Keratinocyte (primary cell): ENCODE measurements around the gene RBM26. TPM values are rescaled to one million over a fixed set of nuclear protein-coding genes. Genes with fewer than 3 reads are reported as not detected.

ENCODE experiments used
- DNase-seq: peaks from one replicate; pipeline ENCODE4 v3.0.0-alpha.2; 2011; ENCODE audit warnings: low read depth, missing footprints, low spot score
- FAIRE-seq: peaks from 2 replicates; lab custom pipeline; 2011; peaks lifted over from hg19 to GRCh38; lab: Jason Lieb, UNC
- H2AFZ ChIP-seq: 2 replicates; pipeline ENCODE4 v1.6.0; 2012; ENCODE audit warnings: low read length, control low read depth, inconsistent platforms; ENCODE audit not compliant: control insufficient read depth
- H3K27ac ChIP-seq: 2 replicates; pipeline ENCODE4 v1.5.1; 2011; ENCODE audit warnings: low read length; ENCODE audit not compliant: control insufficient read depth, insufficient read depth
- H3K27me3 ChIP-seq: 3 replicates; pipeline ENCODE4 v1.6.0; 2011; ENCODE audit warnings: low read length; ENCODE audit not compliant: control insufficient read depth, insufficient read depth; ENCODE audit errors: extremely low read depth
- H3K36me3 ChIP-seq, 2 experiments: 2 replicates in 1 of 2; 3 replicates in 1 of 2; pipeline ENCODE4 v1.5.1; 2011; ENCODE audit warnings: low read length in 2 of 2, mild to moderate bottlenecking in 1 of 2; ENCODE audit not compliant: control insufficient read depth in 2 of 2, insufficient read depth in 2 of 2; ENCODE audit errors: extremely low read depth in 1 of 2
- H3K4me1 ChIP-seq: 3 replicates; pipeline ENCODE4 v1.5.1; 2011; ENCODE audit warnings: low read length; ENCODE audit not compliant: control insufficient read depth, insufficient read depth; ENCODE audit errors: extremely low read depth
- H3K4me2 ChIP-seq: 3 replicates; pipeline ENCODE4 v1.6.0; 2011; ENCODE audit warnings: low read depth, low read length; ENCODE audit not compliant: control insufficient read depth, insufficient read depth; ENCODE audit errors: extremely low read depth
- H3K4me3 ChIP-seq, 3 experiments: fragments of 200-600 bp in 1 of 3; sonication (generic) in 1 of 3; 2 replicates in 2 of 3; 3 replicates in 1 of 3; pipeline ENCODE4 v1.5.1; 2011 to 2016; ENCODE audit warnings: low read length in 3 of 3, mild to moderate bottlenecking in 3 of 3, control low read depth in 2 of 3, inconsistent platforms in 1 of 3, low read depth in 1 of 3, mixed read lengths in 1 of 3, mixed run types in 1 of 3, moderate library complexity in 1 of 3; ENCODE audit not compliant: control insufficient read depth in 2 of 3, insufficient read depth in 2 of 3; ENCODE audit errors: extremely low read depth in 1 of 3
- H3K79me2 ChIP-seq: 2 replicates; pipeline ENCODE4 v1.6.0; 2012; ENCODE audit warnings: low read length; ENCODE audit not compliant: control insufficient read depth, insufficient read depth
- H3K9ac ChIP-seq: 3 replicates; pipeline ENCODE4 v1.6.0; 2011; ENCODE audit warnings: low read length; ENCODE audit not compliant: control insufficient read depth, insufficient read depth; ENCODE audit errors: extremely low read depth
- H3K9me1 ChIP-seq: 3 replicates; pipeline ENCODE4 v1.6.0; 2011; ENCODE audit warnings: low read length; ENCODE audit not compliant: control insufficient read depth, insufficient read depth; ENCODE audit errors: extremely low read depth
- H3K9me3 ChIP-seq: 2 replicates; pipeline ENCODE4 v1.5.1; 2012; ENCODE audit warnings: low read depth, low read length; ENCODE audit not compliant: control insufficient read depth
- H4K20me1 ChIP-seq: 3 replicates; pipeline ENCODE4 v1.6.0; 2011; ENCODE audit warnings: low read length; ENCODE audit not compliant: control insufficient read depth, insufficient read depth; ENCODE audit errors: extremely low read depth
- EZH2 ChIP-seq: IDR thresholded peaks from one replicate; pipeline ENCODE4 v1.6.1; 2012; ENCODE audit warnings: inconsistent platforms, mild to moderate bottlenecking, low read length, moderate library complexity
- dilution Hi-C: fragments of 300-500 bp; cut with MboI; formaldehyde crosslinking; loops from one replicate; pipeline ENCODE4 v1.7.0; 2020; ENCODE audit warnings: low sequenced_read_pairs; ENCODE audit not compliant: extremely low pct_ligation_motif_present
- polyA plus RNA-seq, 5 experiments: library from polyadenylated mRNA; depleted of rRNA in 3 of 5; stranded (reverse) in 3 of 5; stranded (forward) in 1 of 5; unstranded in 1 of 5; fragments of >200 nt; gene quantifications; 1 replicate in 1 of 5; 2 replicates in 3 of 5; 3 replicates in 1 of 5; pipeline versions ENCODE4 v1.2.1 to v1.2.3, GENCODE V29; 2011 to 2012; ENCODE audit warnings: missing spikeins in 2 of 5, low read depth in 1 of 5, low replicate concordance in 1 of 5
- TF ChIP-seq, protein P1 (sequence below), 3 experiments: IDR thresholded peaks in 1 of 3; conservative IDR thresholded peaks in 1 of 3; optimal IDR thresholded peaks in 1 of 3; 2 replicates in 2 of 3; 3 replicates in 1 of 3; pipeline versions ENCODE3 to v1.5.1; 2011; ENCODE audit warnings: low read length in 3 of 3, mild to moderate bottlenecking in 3 of 3, moderate library complexity in 2 of 3, control low read depth in 1 of 3, inconsistent platforms in 1 of 3; ENCODE audit not compliant: insufficient read depth in 2 of 3; ENCODE audit errors: extremely low read depth in 1 of 3

Gene RBM26
- polyA plus RNA-seq, 1 donor (not counting 4 experiments of a cell fraction or from before 2014, with no cell fraction given), result 28.4 TPM

DNA sequence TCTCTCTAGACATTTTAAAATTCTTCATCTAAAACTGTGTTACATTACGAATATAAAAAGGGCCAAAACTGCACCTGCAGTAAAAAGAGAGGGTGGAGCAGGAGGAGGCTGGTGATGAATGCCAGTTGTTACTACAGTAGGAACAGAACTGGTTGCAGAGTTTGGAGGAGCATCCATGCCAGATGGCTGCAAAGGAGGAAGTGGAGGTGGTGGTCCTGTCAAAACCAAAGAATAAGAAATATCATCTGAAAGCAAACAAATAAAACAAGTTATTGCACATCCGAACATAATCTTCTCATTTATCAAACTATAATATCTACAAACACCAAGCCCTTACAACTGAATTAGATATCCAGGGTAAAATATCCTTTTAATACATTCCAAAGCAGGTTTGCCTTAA lies 40.1 kb downstream of the RBM26 start:
- peaks cover 8 to 13% of the 10 kb centered on the region in 2 experiments for H3K36me3 ChIP-seq
- dilution Hi-C loops, result no loop called here
- H3K79me2 ChIP-seq, result peaks cover 2% of the 10 kb centered on the region
- H3K9ac ChIP-seq, result no peak overlapping the region
- H3K4me1 ChIP-seq, result no peaks in the 10 kb centered on the region
- H3K27ac ChIP-seq, result no peak overlapping the region
- no peak for TF ChIP-seq EZH2
- TF ChIP-seq, protein P1, sequence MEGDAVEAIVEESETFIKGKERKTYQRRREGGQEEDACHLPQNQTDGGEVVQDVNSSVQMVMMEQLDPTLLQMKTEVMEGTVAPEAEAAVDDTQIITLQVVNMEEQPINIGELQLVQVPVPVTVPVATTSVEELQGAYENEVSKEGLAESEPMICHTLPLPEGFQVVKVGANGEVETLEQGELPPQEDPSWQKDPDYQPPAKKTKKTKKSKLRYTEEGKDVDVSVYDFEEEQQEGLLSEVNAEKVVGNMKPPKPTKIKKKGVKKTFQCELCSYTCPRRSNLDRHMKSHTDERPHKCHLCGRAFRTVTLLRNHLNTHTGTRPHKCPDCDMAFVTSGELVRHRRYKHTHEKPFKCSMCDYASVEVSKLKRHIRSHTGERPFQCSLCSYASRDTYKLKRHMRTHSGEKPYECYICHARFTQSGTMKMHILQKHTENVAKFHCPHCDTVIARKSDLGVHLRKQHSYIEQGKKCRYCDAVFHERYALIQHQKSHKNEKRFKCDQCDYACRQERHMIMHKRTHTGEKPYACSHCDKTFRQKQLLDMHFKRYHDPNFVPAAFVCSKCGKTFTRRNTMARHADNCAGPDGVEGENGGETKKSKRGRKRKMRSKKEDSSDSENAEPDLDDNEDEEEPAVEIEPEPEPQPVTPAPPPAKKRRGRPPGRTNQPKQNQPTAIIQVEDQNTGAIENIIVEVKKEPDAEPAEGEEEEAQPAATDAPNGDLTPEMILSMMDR (optimal IDR thresholded peaks at IDR 0.05 in 1 of 3, IDR thresholded peaks at IDR 0.05 in 1 of 3, conservative IDR thresholded peaks at IDR 0.05 in 1 of 3; ENCODE audit: extremely low read depth in 1 of 3, insufficient read depth in 2 of 3, low read length in 3 of 3), result no peak
- H3K9me3 ChIP-seq, result no peaks in the 10 kb centered on the region
- no peaks in the 10 kb centered on the region for H3K27me3 ChIP-seq
- H3K4me3 ChIP-seq, result no peak overlapping the region
- H2AFZ ChIP-seq, result no peak overlapping the region
- H3K4me2 ChIP-seq, result no peak overlapping the region
- no peaks in the 10 kb centered on the region for H3K9me1 ChIP-seq
- DNase-seq (no peak), FAIRE-seq (no peak)
- no peaks in the 10 kb centered on the region for H4K20me1 ChIP-seq

DNA sequence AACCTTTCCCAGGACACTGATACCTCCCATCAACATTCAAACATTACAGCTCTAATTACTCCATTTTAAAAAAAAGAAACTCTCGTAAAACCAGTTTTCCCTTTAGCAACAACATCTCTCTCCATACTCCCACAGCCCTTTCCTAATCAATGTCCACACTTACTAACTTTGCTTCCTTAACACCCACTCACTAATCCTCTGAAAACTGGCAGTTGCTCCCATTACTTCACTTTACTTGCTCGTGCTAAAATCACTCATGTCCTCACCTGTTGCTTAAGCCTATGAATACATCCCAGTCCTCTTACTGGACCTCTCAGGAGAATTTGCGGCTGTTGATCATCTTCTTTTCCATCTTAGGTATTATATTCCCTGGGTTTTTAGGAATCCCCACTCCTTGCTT lies 44.8 kb downstream of the RBM26 start:
- TF ChIP-seq, protein P1 (optimal IDR thresholded peaks at IDR 0.05 in 1 of 3, IDR thresholded peaks at IDR 0.05 in 1 of 3, conservative IDR thresholded peaks at IDR 0.05 in 1 of 3; ENCODE audit: extremely low read depth in 1 of 3, insufficient read depth in 2 of 3, low read length in 3 of 3), result no peak
- TF ChIP-seq EZH2, result no peak
- Histone ChIP-seq H3K27me3 (no peaks in the 10 kb centered on the region), H3K4me1 (no peaks in the 10 kb centered on the region), H3K4me2 (no peak overlapping the region), H4K20me1 (no peaks in the 10 kb centered on the region), H3K4me3 (no peak overlapping the region), H3K9ac (no peak overlapping the region), H3K9me1 (no peaks in the 10 kb centered on the region), H3K27ac (no peak overlapping the region), H2AFZ (no peak overlapping the region), H3K79me2 (peaks cover 2% of the 10 kb centered on the region), H3K36me3 (peaks cover 2 to 10% of the 10 kb centered on the region in 2 experiments), H3K9me3 (no peaks in the 10 kb centered on the region)
- DNase-seq, result no peak
- dilution Hi-C loops, result no loop called here
- FAIRE-seq, result no peak
